ENCODE data around the gene OSBPL10.

Gene OSBPL10

GRCh38 chr3:31958701-31959152 is 22.3 kb downstream of the OSBPL10 start:
- no peak for DNase-seq
- no peaks in the 10 kb centered on the region for H3K9me3 ChIP-seq
- no peaks in the 10 kb centered on the region for H3K4me1 ChIP-seq
- no peak for TF ChIP-seq CTCF (IDR thresholded peaks at IDR 0.05; ENCODE audit: low read depth, low read length)
- no peak overlapping the region for H3K4me3 ChIP-seq (ENCODE audit: low read depth, low read length)
- no peaks in the 10 kb centered on the region for H3K36me3 ChIP-seq
- H3K27me3 ChIP-seq: no peaks in the 10 kb centered on the region

- no peaks in the 10 kb centered on the region for H3K36me3 ChIP-seq
- H3K9me3 ChIP-seq: no peaks in the 10 kb centered on the region
- H3K4me1 ChIP-seq: no peaks in the 10 kb centered on the region
- no peak overlapping the region for H3K4me3 ChIP-seq (ENCODE audit: low read depth, low read length)
- TF ChIP-seq CTCF (IDR thresholded peaks at IDR 0.05; ENCODE audit: low read depth, low read length): no peak
- DNase-seq: no peak
- H3K27me3 ChIP-seq: no peaks in the 10 kb centered on the region
Measured at GRCh38 chr3:31957106-31957505, 24.0 kb downstream of the OSBPL10 start.

- Histone ChIP-seq H3K27me3 (no peaks in the 10 kb centered on the region), H3K9me3 (no peaks in the 10 kb centered on the region), H3K4me1 (no peaks in the 10 kb centered on the region), H3K4me3 (ENCODE audit: low read depth, low read length) (no peak overlapping the region), H3K36me3 (no peaks in the 10 kb centered on the region)
- TF ChIP-seq CTCF (IDR thresholded peaks at IDR 0.05; ENCODE audit: low read depth, low read length): no peak
- no peak for DNase-seq
Measured at GRCh38 chr3:31955581-31955980, 25.5 kb downstream of the OSBPL10 start.

GRCh38 chr3:31953636-31954035 is 27.4 kb downstream of the OSBPL10 start:
- Histone ChIP-seq H3K36me3 (no peaks in the 10 kb centered on the region), H3K4me1 (no peaks in the 10 kb centered on the region), H3K27me3 (no peaks in the 10 kb centered on the region), H3K9me3 (no peaks in the 10 kb centered on the region), H3K4me3 (ENCODE audit: low read depth, low read length) (no peak overlapping the region)
- DNase-seq: no peak
- TF ChIP-seq CTCF (IDR thresholded peaks at IDR 0.05; ENCODE audit: low read depth, low read length): no peak

- no peak for TF ChIP-seq CTCF (IDR thresholded peaks at IDR 0.05; ENCODE audit: low read depth, low read length)
- no peak overlapping the region for H3K4me3 ChIP-seq (ENCODE audit: low read depth, low read length)
Measured at GRCh38 chr3:31953091-31953490, 28.0 kb downstream of the OSBPL10 start.

GRCh38 chr3:31952205-31952604 is 28.9 kb downstream of the OSBPL10 start:
- H3K27me3 ChIP-seq: no peaks in the 10 kb centered on the region
- H3K4me3 ChIP-seq (ENCODE audit: low read depth, low read length): no peak overlapping the region
- no peak for DNase-seq
- no peaks in the 10 kb centered on the region for H3K4me1 ChIP-seq
- H3K9me3 ChIP-seq: no peaks in the 10 kb centered on the region
- no peaks in the 10 kb centered on the region for H3K36me3 ChIP-seq
- no peak for TF ChIP-seq CTCF (IDR thresholded peaks at IDR 0.05; ENCODE audit: low read depth, low read length)

More at GRCh38 chr3:31953091-31953490, 28.0 kb downstream of the OSBPL10 start:
- Histone ChIP-seq H3K36me3 (no peaks in the 10 kb centered on the region), H3K4me1 (no peaks in the 10 kb centered on the region), H3K9me3 (no peaks in the 10 kb centered on the region), H3K27me3 (no peaks in the 10 kb centered on the region)
- no peak for DNase-seq

Data from BE2C (cell line).